HG03060 (cell line): ENCODE results near the gene CUL7.
A peak's percentile ranks its signal among the peaks of the same experiment; 100 is the strongest.
"Not testable (repeated sequence)": the region's sequence is repeated elsewhere in the genome, so short reads cannot be mapped to it uniquely, and the experiment has no call there.

ENCODE experiments used
- ATAC-seq: cut with Tn5 transposase; IDR thresholded peaks from one replicate; pipeline ENCODE4 v1.9.1; 2021; ENCODE audit warnings: low read depth, moderate number of reproducible peaks; ENCODE audit not compliant: unreplicated experiment

Gene CUL7

DNA sequence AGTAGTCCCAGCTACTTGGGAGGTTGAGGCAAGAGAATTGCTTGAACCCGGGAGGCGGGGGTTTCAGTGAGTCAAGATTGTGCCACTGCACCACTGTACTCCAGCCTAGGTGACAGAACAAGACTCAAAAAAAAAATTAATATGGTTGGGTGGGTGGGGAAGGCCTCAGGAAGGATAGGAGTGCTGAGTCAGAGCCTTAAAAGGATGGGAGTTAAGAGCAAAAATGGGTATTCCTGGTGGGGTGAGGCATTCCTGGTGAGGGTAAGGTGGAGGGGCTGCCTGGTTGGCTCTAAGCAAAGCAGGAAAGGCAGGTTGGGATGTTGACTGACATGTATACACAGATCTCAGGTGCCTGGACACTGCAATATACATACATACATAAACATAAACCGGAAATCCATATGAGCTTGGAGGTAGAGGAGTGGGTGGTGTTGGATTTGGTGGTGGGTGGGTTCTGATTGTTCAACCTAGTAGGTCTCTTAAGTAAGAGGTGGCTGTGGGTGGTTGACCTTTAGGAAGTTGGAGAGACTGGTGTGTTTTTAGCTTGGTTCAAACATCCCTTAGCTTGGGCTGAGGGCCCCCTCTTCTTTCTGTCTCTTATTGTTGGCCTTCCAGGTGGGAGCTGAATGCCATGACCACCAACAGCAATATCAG is 33.5 kb downstream of the CUL7 start:
- no peak for ATAC-seq

GRCh38 chr6:43019152-43019551 is 34.5 kb downstream of the CUL7 start:
- no peak for ATAC-seq

GRCh38 chr6:43016943-43017334 is 36.7 kb downstream of the CUL7 start:
- ATAC-seq: no peak

DNA sequence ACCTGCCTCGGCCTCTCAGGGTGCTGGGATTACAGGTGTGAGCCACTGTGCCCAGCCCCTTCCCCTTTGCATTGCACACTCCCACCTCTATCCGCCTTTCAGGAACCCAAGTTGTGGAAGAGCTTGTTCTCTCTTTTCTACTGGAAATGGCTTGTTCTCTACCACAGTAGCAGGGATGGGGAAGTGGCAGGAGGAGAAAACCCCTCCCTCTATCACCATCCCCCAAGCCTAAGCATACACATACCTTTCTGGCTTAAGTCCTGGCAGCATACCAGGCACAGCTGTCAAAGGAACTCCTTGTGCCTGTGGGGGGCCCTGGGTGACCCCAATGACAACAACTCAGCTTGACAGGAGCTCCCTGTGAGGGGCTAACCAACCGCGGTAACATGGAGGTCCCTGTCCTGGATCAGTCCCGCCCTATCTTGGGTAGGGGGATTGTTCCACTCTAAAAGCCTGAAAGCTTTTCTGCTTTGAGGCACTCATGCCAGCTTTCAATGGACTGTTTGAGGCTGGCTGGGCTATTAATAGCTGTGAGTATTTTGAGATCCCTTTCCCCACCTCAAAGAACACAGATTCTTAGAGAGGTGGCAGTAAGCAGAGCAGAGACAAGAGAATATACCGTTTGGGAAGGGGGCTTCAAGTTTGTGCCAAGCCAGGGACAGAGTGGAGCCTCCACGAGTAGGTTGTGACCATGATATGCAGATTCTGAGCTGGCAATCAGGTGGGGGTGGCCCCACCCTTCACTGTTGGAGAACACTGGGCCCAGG is 37.3 kb downstream of the CUL7 start:
- ATAC-seq: no peak

DNA sequence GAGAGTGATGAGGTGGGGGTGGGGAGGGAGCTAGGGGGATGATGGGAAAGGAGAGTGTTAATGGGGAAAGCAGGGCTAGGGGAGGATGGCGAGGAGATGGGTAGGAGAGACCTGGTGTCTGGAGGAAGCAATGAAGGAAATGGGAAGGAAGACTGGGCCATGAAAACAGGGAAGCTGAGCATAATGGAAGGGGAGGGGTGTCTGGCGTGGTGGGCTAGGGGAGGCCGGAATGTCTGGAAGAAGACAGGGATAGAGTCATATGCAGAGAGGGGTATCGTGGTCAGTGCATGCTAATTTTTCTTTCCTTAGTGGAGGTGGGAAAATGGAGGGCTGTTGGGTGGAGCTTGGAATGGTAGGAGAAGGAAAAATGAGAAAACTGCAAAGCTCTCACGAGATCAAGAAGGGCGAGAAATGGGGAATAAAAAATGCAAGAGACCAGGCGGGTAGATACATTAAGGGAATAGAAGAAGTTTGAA is 39.2 kb downstream of the CUL7 start:
- ATAC-seq: no peak

DNA sequence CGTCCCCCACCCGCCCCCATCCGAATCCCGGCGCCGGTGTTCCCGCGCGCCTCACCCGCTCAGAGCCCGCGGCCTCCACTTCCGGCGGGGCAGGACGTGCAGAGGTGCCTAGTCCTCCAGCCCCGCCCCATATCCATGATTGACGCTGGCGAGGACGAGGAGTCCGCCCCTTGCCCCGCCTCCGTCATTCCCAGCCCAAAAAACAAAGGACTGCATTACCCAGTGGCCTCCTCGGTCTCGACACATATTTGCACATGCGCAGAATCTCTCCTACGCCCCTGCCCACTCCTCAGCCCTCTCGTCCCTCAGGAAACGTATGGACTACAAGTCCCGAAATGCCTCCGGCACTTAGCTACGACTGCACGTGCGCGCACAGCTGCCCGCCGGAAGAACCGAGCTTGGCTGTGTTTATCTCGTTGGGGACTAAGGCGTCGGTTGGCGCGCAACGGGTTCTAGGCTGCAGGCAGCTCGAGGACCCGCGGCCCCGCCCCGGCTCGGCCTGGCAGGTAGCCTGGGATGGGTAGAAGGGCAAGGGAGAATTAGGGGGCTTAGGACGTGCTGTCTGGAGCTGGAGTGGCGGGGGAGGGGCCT is 39.7 kb downstream of the CUL7 start, which contains the start of the genes KLHDC3 and MEA1:
Gene KLHDC3 (plus strand): TSS at position 407 of the 591 bp plus-strand sequence. CDS start 2,944 bp downstream, outside the sequence.
Gene MEA1 (minus strand): TSS at position 104 of the 591 bp plus-strand sequence. CDS start 133 bp downstream, outside the sequence.
- ATAC-seq: peak; percentile 91

- ATAC-seq: no peak
Observed at GRCh38 chr6:43013097-43013842, 40.4 kb downstream of the CUL7 start.

DNA sequence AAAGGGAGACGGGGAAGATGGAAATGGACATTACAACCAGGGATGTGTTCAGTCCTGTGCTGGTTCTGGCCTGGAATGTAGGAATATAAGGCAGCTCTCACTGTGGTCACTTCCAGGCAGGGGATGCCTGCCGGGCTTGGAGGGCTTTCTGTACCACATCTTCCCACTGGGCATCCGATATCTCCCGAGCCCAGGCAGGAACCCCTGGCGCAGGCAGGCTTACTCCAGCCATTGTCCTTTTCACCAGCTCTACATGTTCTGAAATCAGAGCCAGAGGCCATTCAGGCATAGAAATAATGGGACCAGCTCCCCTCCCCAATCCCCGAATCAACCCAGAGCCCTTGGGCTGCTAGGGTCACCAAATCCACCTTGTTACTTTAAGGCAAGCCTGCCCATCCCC is 41.3 kb downstream of the CUL7 start:
- no peak for ATAC-seq

DNA sequence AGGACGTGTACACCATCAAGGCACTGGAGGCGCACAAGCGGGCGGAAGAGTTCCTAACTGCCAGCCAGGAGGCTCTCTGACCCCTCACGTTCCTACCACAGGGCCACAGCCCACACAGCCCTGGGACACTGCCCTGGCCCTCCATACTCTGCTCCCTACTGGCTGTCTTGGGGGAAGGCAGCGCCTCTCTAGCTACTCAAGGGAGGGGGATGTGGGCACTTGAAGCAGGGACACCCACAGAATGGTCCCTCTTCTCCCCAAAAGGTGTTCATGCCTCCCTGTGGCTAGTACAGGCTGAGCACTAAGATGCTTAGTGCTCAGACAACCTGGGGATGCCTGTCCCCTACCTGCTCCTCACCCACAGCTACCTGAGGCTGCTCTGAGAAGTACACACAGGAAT is 42.4 kb downstream of the CUL7 start:
- no peak for ATAC-seq

- no peak for ATAC-seq
Observed at GRCh38 chr6:43009124-43009523, 44.5 kb downstream of the CUL7 start.

DNA sequence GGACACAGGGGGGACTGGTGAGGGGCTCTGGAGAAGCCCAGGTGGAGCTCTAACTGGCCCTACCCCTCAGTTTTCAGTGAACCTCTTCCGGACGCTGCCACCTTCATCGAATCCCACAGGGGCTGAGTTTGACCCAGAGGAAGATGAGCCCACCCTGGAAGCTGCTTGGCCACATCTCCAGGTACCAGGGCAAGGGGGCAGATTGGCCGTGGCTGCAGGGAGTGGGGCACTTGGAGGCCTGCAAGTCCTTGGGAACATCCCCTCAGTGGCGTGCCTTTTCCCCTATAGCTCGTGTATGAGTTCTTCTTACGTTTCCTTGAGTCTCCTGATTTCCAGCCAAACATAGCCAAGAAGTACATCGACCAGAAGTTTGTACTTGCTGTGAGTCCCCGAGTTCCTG is 46.5 kb downstream of the CUL7 start:
- no peak for ATAC-seq

GRCh38 chr6:43006251-43006650 is 47.4 kb downstream of the CUL7 start:
- no peak for ATAC-seq

- no peak for ATAC-seq
Observed at GRCh38 chr6:43005844-43006243, 47.8 kb downstream of the CUL7 start.

DNA sequence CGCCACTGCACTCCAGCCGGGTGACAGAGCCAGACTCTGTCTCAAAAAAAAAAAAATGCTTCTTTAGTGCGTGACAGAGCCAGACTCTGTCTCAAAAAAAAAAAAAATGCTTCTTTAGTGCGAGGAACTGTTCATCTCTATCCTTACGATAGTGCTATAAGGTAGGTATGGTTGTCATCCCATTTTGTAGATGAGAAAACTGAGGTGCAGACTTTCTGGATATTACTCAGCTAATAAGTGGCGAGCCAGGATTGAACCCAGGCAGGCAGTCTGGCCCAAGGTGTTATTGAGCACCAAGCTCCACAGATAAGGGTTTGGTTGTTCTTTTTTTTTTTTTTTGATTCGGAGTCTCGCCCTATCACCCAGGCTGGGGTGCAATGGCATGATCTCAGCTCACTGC is 51.8 kb downstream of the CUL7 start:
- no peak for ATAC-seq

DNA sequence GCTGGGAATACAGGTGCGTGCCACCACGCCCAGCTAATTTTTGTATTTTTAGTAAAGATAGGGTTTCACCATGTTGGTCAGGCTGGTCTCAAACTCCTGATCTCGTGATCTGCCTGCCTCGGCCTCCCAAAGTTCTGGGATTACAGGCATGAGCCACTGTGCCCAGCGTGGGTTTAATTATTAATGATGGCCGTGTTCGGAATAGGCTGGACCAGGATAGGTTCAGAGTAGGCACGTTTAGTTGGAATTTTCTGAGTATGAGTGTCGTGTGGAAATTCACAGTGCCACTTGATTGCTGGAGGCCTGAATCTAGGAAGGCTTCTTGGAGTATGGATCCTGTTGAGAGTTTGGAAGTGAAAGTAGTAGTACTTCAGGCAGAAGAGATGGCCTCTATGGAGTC is 55.4 kb downstream of the CUL7 start:
- ATAC-seq: not testable (repeated sequence)

GRCh38 chr6:42996513-42996912 is 57.1 kb downstream of the CUL7 start:
- ATAC-seq: no peak

- no peak for ATAC-seq
Observed at GRCh38 chr6:42993445-42993844, 60.2 kb downstream of the CUL7 start.

GRCh38 chr6:42989923-42990322 is 63.7 kb downstream of the CUL7 start:
- ATAC-seq: no peak

GRCh38 chr6:42988486-42989020 is 65.1 kb downstream of the CUL7 start:
- no peak for ATAC-seq
